CD14-positive monocyte (primary cell): ENCODE measurements around the gene PRR33. TPM values are rescaled to one million over a fixed set of nuclear protein-coding genes. Genes with fewer than 3 reads are reported as not detected.

Experiments used
- DNase-seq, 3 donors: peaks; one replicate each; pipeline ENCODE4 v3.0.0-alpha.2; 2011 to 2022
- H2AFZ ChIP-seq: 2 replicates; pipeline ENCODE4 v1.6.0; 2012; ENCODE audit warnings: mild to moderate bottlenecking, low read depth, low read length, inconsistent platforms; ENCODE audit not compliant: insufficient read depth, poor library complexity, severe bottlenecking
- H3K27ac ChIP-seq, 2 donors: 1 replicate in 1 of 2; 2 replicates in 1 of 2; pipeline ENCODE4 v1.5.1; 2012 to 2013; ENCODE audit warnings: low read length in 2 of 2, control low read depth in 1 of 2, inconsistent platforms in 1 of 2, low read depth in 1 of 2, mild to moderate bottlenecking in 1 of 2
- H3K27me3 ChIP-seq, 2 donors: one replicate each; pipeline versions ENCODE4 v1.6.0 to v1.6.1; 2011 to 2013; ENCODE audit warnings: low read length in 2 of 2; ENCODE audit not compliant: control insufficient read depth in 2 of 2, insufficient read depth in 2 of 2
- H3K36me3 ChIP-seq, 2 donors: replicated peaks in 1 of 2; 1 replicate in 1 of 2; 2 replicates in 1 of 2; pipeline versions ENCODE4 v1.5.1 to v1.6.1; 2012 to 2013; ENCODE audit warnings: low read length in 2 of 2, control low read depth in 1 of 2, inconsistent platforms in 1 of 2, mild to moderate bottlenecking in 1 of 2; ENCODE audit not compliant: insufficient read depth in 2 of 2, control insufficient read depth in 1 of 2
- H3K4me1 ChIP-seq, 2 donors: 1 replicate in 1 of 2; 2 replicates in 1 of 2; pipeline versions ENCODE4 v1.5.1 to v1.6.1; 2012 to 2013; ENCODE audit warnings: low read length in 2 of 2, control low read depth in 1 of 2, inconsistent platforms in 1 of 2, mild to moderate bottlenecking in 1 of 2, moderate library complexity in 1 of 2; ENCODE audit not compliant: insufficient read depth in 2 of 2, control insufficient read depth in 1 of 2
- H3K4me2 ChIP-seq: replicated peaks from 2 replicates; pipeline ENCODE3; 2012; ENCODE audit warnings: low read length, moderate library complexity, mild to moderate bottlenecking; ENCODE audit not compliant: poor library complexity, severe bottlenecking; ENCODE audit errors: extremely low read depth
- H3K4me3 ChIP-seq, 3 experiments: fragments of 200-600 bp in 1 of 3; sonication (generic) in 1 of 3; replicated peaks in 1 of 3; 1 replicate in 2 of 3; 2 replicates in 1 of 3; pipeline ENCODE4 v1.5.1; 2011 to 2013; ENCODE audit warnings: low read length in 3 of 3, mild to moderate bottlenecking in 3 of 3, control low read depth in 2 of 3, low read depth in 2 of 3, inconsistent platforms in 1 of 3, moderate library complexity in 1 of 3
- H3K79me2 ChIP-seq: 2 replicates; pipeline ENCODE4 v1.6.0; 2012; ENCODE audit warnings: mild to moderate bottlenecking, control low read depth, inconsistent platforms, low read length, moderate library complexity; ENCODE audit not compliant: insufficient read depth
- H3K9ac ChIP-seq: 2 replicates; pipeline ENCODE4 v1.6.0; 2017; ENCODE audit warnings: low read length, mild to moderate bottlenecking; ENCODE audit not compliant: insufficient read depth, poor library complexity, severe bottlenecking
- H3K9me3 ChIP-seq, 2 donors: replicated peaks in 1 of 2; 1 replicate in 1 of 2; 2 replicates in 1 of 2; pipeline versions ENCODE4 v1.5.1 to v1.6.1; 2012 to 2013; ENCODE audit warnings: low read length in 2 of 2, control low read depth in 1 of 2; ENCODE audit not compliant: control insufficient read depth in 1 of 2, insufficient read depth in 1 of 2
- H4K20me1 ChIP-seq: 2 replicates; pipeline ENCODE4 v1.6.0; 2012; ENCODE audit warnings: mild to moderate bottlenecking, low read length, control low read depth, moderate library complexity; ENCODE audit not compliant: insufficient read depth
- H3K27ac Mint-ChIP-seq, 7 donors: one replicate each; pipeline ENCODE4 v1.8.0; 2020; ENCODE audit warnings: mild to moderate bottlenecking in 7 of 7, mixed read lengths in 7 of 7, moderate library complexity in 6 of 7, inconsistent platforms in 2 of 7
- H3K27me3 Mint-ChIP-seq, 3 donors: one replicate each; pipeline ENCODE4 v1.8.0; 2021 to 2022; ENCODE audit warnings: low read depth in 3 of 3, mild to moderate bottlenecking in 3 of 3, mixed read lengths in 3 of 3, moderate library complexity in 3 of 3, inconsistent platforms in 1 of 3
- H3K36me3 Mint-ChIP-seq, 2 donors: one replicate each; pipeline ENCODE4 v1.8.0; 2020; ENCODE audit warnings: mixed read lengths in 2 of 2, inconsistent platforms in 1 of 2, mild to moderate bottlenecking in 1 of 2
- H3K4me1 Mint-ChIP-seq: one replicate; pipeline ENCODE4 v1.8.0; 2020; ENCODE audit warnings: mild to moderate bottlenecking, mixed read lengths
- H3K4me3 Mint-ChIP-seq, 2 donors: one replicate each; pipeline ENCODE4 v1.8.0; 2020; ENCODE audit warnings: mild to moderate bottlenecking in 2 of 2, mixed read lengths in 2 of 2, moderate library complexity in 1 of 2
- H3K9me3 Mint-ChIP-seq, 7 donors: one replicate each; pipeline ENCODE4 v1.8.0; 2020 to 2022; ENCODE audit warnings: mixed read lengths in 7 of 7, mild to moderate bottlenecking in 6 of 7, moderate library complexity in 6 of 7, inconsistent platforms in 2 of 7
- CTCF ChIP-seq: fragments of 200-600 bp; IDR thresholded peaks from one replicate; pipeline ENCODE4 v1.8.0; 2022; ENCODE audit warnings: antibody characterized with exemption, mild to moderate bottlenecking
- WGBS: methylation state at CpG from one replicate; pipeline ENCODE4 v1.1.5; 2013; ENCODE audit warnings: missing lambda C conversion rate; ENCODE audit not compliant: insufficient coverage; 5-methylcytosine and 5-hydroxymethylcytosine counted together
- intact Hi-C, 2 donors: fragments of 100-400 bp; cut with micrococcal nuclease; formaldehyde crosslinking; loops; one replicate each; pipeline versions ENCODE4 v1.15.0 to v1.15.1; 2023
- polyA plus RNA-seq, 3 donors: library from polyadenylated mRNA; depleted of rRNA in 1 of 3; unstranded in 2 of 3; stranded (reverse) in 1 of 3; fragments of 300-500 nt in 2 of 3; fragments of >200 nt in 1 of 3; fragmentation: Illumina TruSeq in 2 of 3; gene quantifications; 1 replicate in 2 of 3; 2 replicates in 1 of 3; pipeline ENCODE4 v1.2.3, GENCODE V29; 2012 to 2021

The PRR33 gene
- polyA plus RNA-seq, 3 donors: not detected

- DNase-seq: peak in 2 of 3 donors; percentile 24 to 57
- peaks cover 27 to 28% of the 10 kb centered on the region in 2 donors for H3K36me3 Mint-ChIP-seq
- H3K9ac ChIP-seq: peak overlapping the region; percentile 49
- intact Hi-C loops: loop anchor here (1.0 to 2.0 kb wide), 2 partner anchors 9 to 18 kb away; partner anchors contain the start of gene LSP1 (in 1 of the 2)
- peak overlapping the region in 1 of 3 experiments; percentile 57 for H3K4me3 ChIP-seq
- H3K4me3 Mint-ChIP-seq: peak overlapping the region; percentile 64 to 69
- peak overlapping the region; percentile 43 for H3K4me2 ChIP-seq
- H3K36me3 ChIP-seq: peaks cover 32 to 67% of the 10 kb centered on the region in 2 donors
- peak overlapping the region; percentile 70 to 81 for H3K27ac ChIP-seq
- H3K27ac Mint-ChIP-seq: peak overlapping the region in 6 of 7 donors; percentile 83 to 96 (median 90)
- no peaks in the 10 kb centered on the region for H3K27me3 ChIP-seq
- peaks cover 3 to 4% (median 3%) of the 10 kb centered on the region in 3 donors for H3K27me3 Mint-ChIP-seq
- peaks cover 18% of the 10 kb centered on the region for H3K4me1 Mint-ChIP-seq
- no peaks in the 10 kb centered on the region for H3K9me3 ChIP-seq
- peaks cover 99% of the 10 kb centered on the region for H3K79me2 ChIP-seq
- no peak for TF ChIP-seq CTCF
- H2AFZ ChIP-seq: no peak overlapping the region
- H3K4me1 ChIP-seq: peaks cover 50 to 58% of the 10 kb centered on the region in 2 donors
- no peaks in the 10 kb centered on the region for H3K9me3 Mint-ChIP-seq
- H4K20me1 ChIP-seq: peaks cover 99% of the 10 kb centered on the region
- no CpG with 5 or more reads among the region's 14 CpGs for WGBS
These were observed 28.9 kb downstream of the PRR33 start for GRCh38 chr11:1862588-1863351.

- H3K27me3 ChIP-seq: no peaks in the 10 kb centered on the region
- peaks cover 99% of the 10 kb centered on the region for H4K20me1 ChIP-seq
- H3K36me3 Mint-ChIP-seq: peaks cover 20 to 23% of the 10 kb centered on the region in 2 donors
- H3K9ac ChIP-seq: no peak overlapping the region
- no peak for DNase-seq
- H3K4me3 ChIP-seq: no peak overlapping the region
- H3K9me3 ChIP-seq: no peaks in the 10 kb centered on the region
- H3K27me3 Mint-ChIP-seq: peaks cover 3 to 8% (median 3%) of the 10 kb centered on the region in 3 donors
- H3K27ac Mint-ChIP-seq: no peak overlapping the region
- no peaks in the 10 kb centered on the region for H3K9me3 Mint-ChIP-seq
- peaks cover 25% of the 10 kb centered on the region for H3K4me1 Mint-ChIP-seq
- peaks cover 33 to 68% of the 10 kb centered on the region in 2 donors for H3K36me3 ChIP-seq
- no peak overlapping the region for H3K27ac ChIP-seq
- intact Hi-C loops: loop anchor here in 1 of 2 donors (2.0 kb wide), 1 partner anchor 17 kb away; no protein-coding TSS in a partner anchor
- H3K79me2 ChIP-seq: peaks cover 100% of the 10 kb centered on the region
- H3K4me3 Mint-ChIP-seq: no peak overlapping the region
- peak overlapping the region; percentile 43 for H3K4me2 ChIP-seq
- no peak for TF ChIP-seq CTCF
- H3K4me1 ChIP-seq: peaks cover 61 to 69% of the 10 kb centered on the region in 2 donors
- H2AFZ ChIP-seq: no peak overlapping the region
- 100% methylated on average over 3 of the region's 4 CpGs for WGBS
These were observed 30.0 kb downstream of the PRR33 start for GRCh38 chr11:1861435-1862411.
